ENCODE measurements around the gene FRMPD3.

FRMPD3 gene

DNA sequence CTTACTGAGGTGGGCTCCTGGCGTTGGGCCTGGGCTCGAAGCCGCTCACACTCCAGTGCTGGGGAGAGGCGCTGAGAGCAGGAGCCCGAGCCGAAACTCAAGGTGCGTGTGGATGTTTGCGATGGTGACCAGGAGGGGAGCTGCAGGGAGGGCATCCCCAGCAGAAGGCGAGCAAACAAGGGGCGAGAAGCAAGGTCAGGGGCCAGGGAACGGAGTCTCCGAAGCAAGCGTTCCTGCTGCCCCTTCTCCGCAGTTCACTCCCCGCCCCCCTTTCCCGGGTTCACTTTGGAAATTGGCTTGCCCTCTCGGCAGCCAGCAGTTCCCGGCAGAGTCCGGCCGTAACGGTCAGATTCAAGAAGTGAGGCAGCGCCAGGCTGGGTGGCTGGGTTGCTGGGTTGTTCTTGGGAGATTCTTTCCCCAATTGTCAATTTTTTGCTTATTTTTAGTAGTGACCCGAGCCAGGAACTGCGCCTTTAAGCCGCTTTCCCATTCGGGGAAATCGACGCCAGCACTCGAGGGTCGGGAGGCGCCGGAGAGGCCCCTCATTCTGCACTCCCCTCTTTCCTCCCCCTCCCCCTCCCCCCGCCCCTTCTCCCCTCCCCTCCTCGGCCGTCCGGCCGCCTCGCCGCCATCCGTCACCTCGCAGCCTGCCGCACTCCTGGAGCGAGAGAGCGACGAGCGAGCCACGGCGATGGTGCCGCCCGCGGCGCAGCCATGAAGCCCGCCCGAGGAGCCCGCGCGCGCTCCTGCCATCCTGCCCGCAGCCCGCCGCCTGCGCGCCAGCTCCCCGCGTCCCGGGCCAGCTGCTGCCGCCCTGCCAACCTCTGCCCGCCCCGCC, at the start of gene FRMPD3:
FRMPD3 (plus strand) TSS at position 655 of the 838 bp plus-strand sequence. CDS start 76,937 bp downstream, outside the sequence.
- peaks cover 35% of the 10 kb centered on the region for H3K4me1 Mint-ChIP-seq
- no peaks in the 10 kb centered on the region for H3K36me3 Mint-ChIP-seq
- no peak within 1 kb of the TSS for H3K27ac Mint-ChIP-seq
- ATAC-seq = no peak
- DNase-seq (ENCODE audit: low spot score in 2 of 2) = no peak
- H3K4me3 Mint-ChIP-seq = peak within 1 kb of the TSS; percentile 65
- no peaks in the 10 kb centered on the region for H3K9me3 Mint-ChIP-seq

DNA sequence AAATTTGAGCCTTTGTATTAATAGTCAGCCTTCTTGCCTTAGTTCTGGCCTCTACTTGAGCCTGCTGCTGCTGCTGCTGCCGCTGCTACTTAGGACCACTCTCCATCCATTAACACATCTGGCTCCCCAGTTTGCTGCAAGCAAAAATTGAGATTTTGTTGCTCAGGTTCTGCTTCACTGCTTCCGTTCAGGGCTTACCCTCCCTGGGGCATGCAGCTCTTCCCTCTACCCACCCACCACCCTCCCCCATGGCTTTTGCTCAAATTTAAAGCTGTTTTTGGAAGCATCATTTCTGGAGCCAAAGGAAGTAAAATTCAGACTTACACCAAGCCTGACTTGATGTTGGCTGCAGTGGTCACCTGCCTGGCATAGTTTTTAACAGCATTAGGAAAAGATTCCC, 28.9 kb upstream of the FRMPD3 start:
- ATAC-seq = no peak
- no peaks in the 10 kb centered on the region for H3K4me1 Mint-ChIP-seq
- no peak overlapping the region for H3K4me3 Mint-ChIP-seq
- H3K27ac Mint-ChIP-seq = no peak overlapping the region
- no peaks in the 10 kb centered on the region for H3K9me3 Mint-ChIP-seq
- H3K36me3 Mint-ChIP-seq = no peaks in the 10 kb centered on the region
- DNase-seq (ENCODE audit: low spot score in 2 of 2) = no peak

DNA sequence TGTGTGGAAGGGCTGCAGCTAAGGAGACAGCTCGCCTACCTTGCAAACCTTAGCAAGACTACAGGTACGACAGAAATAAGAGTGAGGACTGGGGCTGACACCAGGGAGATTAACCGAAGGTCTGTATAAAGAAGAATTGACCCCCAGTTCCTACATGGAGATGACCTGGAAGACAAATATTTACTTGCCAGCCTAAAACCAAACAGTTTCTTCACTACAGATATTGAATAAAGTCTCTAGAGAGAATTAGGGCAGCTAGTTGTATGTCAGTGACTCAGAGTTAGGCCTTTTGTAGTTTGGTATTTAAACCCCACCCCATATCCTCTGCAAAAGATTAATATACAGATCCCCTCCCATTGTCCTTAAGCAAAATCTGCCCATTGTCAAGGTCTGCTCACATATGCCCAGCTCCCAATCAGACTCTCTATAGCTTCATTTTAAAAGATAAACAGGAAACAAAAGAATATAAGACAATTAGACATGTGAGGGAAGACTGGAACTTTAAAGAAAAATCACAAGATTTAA, 28.1 kb upstream of the FRMPD3 start:
- Mint-ChIP-seq H3K4me1 (no peaks in the 10 kb centered on the region), H3K27ac (no peak overlapping the region), H3K9me3 (no peaks in the 10 kb centered on the region), H3K4me3 (no peak overlapping the region), H3K36me3 (no peaks in the 10 kb centered on the region)
- ATAC-seq (no peak), DNase-seq (ENCODE audit: low spot score in 2 of 2) (no peak)

DNA sequence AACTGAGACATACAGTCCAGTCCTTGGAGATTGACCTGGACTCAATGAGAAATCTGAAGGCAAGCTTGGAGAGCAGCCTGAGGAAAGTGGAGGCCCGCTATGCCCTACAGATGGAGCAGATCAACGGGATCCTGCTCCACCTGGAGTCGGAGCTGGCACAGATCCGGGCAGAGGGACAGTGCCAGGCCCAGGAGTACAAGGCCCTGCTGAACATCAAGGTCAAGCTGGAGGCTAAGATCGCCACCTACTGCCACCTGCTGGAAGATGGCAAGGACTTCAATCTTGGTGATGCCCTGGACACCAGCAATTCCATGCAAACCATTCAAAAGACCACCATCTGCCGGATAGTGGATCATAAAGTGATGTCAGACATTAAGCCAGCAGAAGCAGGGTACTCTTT, 20.4 kb upstream of the FRMPD3 start:
- H3K4me1 Mint-ChIP-seq = no peaks in the 10 kb centered on the region
- DNase-seq (ENCODE audit: low spot score in 2 of 2) (peak in 1 of 2 donors; percentile 49), ATAC-seq (no peak)
- no peak overlapping the region for H3K4me3 Mint-ChIP-seq
- no peaks in the 10 kb centered on the region for H3K36me3 Mint-ChIP-seq
- no peaks in the 10 kb centered on the region for H3K9me3 Mint-ChIP-seq
- no peak overlapping the region for H3K27ac Mint-ChIP-seq

DNA sequence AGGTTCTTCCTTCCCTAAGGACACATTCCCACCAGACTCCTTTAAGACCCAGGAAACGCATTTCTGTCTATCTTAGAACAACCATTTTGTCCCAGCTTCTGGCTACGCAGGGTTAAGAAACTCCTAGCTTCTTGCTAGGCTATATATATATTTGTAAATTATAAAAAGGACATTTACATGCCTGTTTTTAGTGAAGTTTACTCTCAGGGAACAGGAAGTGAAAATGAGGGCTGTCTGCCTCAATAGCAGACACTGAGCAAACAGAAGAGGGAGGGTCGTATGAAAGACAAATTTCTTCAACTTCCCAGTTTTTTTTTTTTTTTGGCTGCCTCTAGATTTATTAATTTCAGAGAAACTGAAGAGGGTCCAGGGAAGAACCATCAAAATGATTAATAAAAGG, 9.3 kb upstream of the FRMPD3 start:
- ATAC-seq (no peak), DNase-seq (ENCODE audit: low spot score in 2 of 2) (no peak)
- Mint-ChIP-seq H3K27ac (no peak overlapping the region), H3K4me3 (no peak overlapping the region), H3K36me3 (no peaks in the 10 kb centered on the region), H3K4me1 (no peaks in the 10 kb centered on the region), H3K9me3 (no peaks in the 10 kb centered on the region)

DNA sequence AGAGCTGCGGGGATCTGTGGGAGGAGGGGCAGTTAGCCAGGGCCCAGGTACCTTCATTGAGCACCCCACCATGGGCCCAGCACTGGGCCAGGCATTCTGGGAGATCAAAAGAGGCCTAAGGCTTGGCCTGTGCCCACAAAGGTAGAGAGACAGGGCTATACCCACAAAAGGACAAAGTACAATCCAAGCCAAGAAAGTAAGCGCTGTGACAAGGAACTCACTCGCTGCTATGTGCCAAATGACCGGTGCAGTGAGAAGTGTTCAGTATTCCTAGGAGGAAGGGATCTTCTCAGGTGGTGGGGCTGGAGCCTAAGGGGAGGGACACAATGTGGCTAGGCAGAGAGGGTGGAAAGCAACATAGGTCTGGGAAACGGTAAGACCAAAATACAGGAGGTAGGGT, 8.8 kb upstream of the FRMPD3 start:
- no peak overlapping the region for H3K27ac Mint-ChIP-seq

DNA sequence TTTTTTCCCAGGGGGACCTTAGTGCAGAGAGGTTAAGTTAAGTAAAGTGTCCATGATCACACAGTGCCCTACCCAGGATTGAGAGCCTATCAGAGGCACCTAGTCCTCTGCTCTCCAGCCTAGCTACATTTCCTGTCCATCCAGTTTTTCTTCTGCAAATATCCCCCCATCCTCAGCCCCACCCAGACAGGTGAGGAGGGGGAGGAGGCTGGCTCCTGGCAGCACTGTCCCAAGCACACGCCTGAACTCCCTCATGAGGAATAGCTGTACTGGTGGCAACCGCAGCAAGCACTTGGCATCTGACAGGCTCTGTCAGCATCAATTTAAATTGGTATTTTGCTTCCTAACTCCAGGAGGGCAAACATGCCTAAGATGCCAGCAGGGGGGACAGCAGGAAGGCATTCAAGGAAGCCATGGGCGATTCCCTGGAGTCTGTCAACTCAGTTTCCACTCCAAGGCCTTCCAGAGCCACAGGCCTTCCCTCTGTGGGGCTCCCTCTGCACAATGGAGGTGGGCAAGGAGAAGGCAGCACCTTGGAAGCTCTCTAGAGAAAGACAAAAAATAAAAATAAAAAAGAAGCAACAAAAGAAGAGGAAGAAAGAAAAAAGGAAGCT, 6.4 kb upstream of the FRMPD3 start:
- H3K36me3 Mint-ChIP-seq = no peaks in the 10 kb centered on the region
- DNase-seq (ENCODE audit: low spot score in 2 of 2) (no peak), ATAC-seq (no peak)
- H3K27ac Mint-ChIP-seq = no peak overlapping the region
- no peak overlapping the region for H3K4me3 Mint-ChIP-seq
- H3K4me1 Mint-ChIP-seq = no peaks in the 10 kb centered on the region
- no peaks in the 10 kb centered on the region for H3K9me3 Mint-ChIP-seq

More for the DNA sequence above, 8.8 kb upstream of the FRMPD3 start:
- H3K36me3 Mint-ChIP-seq = no peaks in the 10 kb centered on the region
- no peak overlapping the region for H3K4me3 Mint-ChIP-seq
- no peaks in the 10 kb centered on the region for H3K9me3 Mint-ChIP-seq
- DNase-seq (ENCODE audit: low spot score in 2 of 2) (no peak), ATAC-seq (no peak)
- H3K4me1 Mint-ChIP-seq = no peaks in the 10 kb centered on the region

DNA sequence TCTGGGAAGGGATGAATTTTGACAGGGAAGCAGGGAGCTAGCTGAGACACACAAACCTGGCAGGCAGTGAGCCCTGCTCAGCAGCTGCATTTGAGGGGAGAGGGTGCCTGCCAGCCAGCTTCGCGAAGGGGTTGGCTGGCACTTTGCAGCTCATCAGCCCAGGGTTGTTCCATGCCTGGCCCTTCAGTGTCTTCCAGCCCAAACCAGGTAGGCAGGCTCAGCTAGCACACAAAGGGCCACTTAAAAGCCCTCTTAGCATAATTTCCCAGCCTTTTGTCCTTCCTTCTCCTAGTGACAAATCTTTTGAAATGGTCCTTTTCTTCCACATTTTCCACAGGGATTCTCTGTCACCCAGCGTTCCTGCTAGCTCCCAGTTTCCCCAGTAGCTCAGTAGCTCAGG, 4.3 kb upstream of the FRMPD3 start:
- no peak overlapping the region for H3K4me3 Mint-ChIP-seq
- H3K9me3 Mint-ChIP-seq = no peaks in the 10 kb centered on the region
- H3K4me1 Mint-ChIP-seq = peaks cover 8% of the 10 kb centered on the region
- ATAC-seq (no peak), DNase-seq (ENCODE audit: low spot score in 2 of 2) (no peak)
- H3K36me3 Mint-ChIP-seq = no peaks in the 10 kb centered on the region
- H3K27ac Mint-ChIP-seq = no peak overlapping the region

DNA sequence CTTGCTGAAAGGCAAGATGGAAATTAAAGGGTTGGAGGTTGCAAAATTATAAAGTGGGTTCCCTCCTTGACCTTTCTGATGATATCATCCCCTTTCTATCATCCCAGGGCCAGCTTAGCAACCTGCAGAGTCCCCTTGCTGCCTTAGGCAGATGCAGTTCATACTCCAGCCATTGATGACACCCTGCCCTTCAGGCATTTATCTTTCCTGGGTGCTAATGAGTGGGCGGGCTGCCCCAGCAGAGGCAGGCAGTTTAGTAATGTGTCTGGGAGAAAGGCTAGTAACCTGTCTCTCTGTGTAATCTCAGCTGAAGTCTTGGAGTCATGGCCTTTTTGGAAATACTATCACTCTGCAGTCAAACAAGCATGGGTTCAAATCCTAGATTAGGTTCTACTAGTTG, 3.8 kb upstream of the FRMPD3 start:
- H3K9me3 Mint-ChIP-seq = no peaks in the 10 kb centered on the region
- H3K27ac Mint-ChIP-seq = no peak overlapping the region
- no peak overlapping the region for H3K4me3 Mint-ChIP-seq
- ATAC-seq = no peak
- DNase-seq (ENCODE audit: low spot score in 2 of 2) = no peak
- peaks cover 13% of the 10 kb centered on the region for H3K4me1 Mint-ChIP-seq
- no peaks in the 10 kb centered on the region for H3K36me3 Mint-ChIP-seq

DNA sequence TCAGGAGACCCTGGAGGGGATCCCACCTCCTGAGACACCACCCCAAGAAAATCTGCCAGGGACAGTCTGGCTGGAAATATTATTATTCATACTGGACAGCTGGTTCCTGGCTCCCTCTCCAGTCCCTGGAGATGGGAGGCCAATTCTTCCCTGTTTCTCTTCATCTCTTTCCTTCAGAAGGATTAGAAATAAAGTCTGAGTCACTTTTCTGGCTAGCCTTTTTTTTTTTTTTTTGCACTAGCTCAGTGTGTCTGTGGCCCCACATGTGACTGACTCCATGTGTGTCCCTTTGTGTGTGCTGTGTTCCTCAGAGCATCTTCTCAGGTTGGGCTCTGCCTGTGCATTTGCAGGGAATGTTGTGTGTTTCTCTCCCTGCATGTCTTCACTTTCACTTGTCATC, 1.8 kb upstream of the FRMPD3 start:
- no peak for ATAC-seq
- H3K9me3 Mint-ChIP-seq = no peaks in the 10 kb centered on the region
- H3K36me3 Mint-ChIP-seq = no peaks in the 10 kb centered on the region
- H3K4me1 Mint-ChIP-seq = peaks cover 33% of the 10 kb centered on the region
- H3K27ac Mint-ChIP-seq = no peak overlapping the region
- DNase-seq (ENCODE audit: low spot score in 2 of 2) = no peak
- H3K4me3 Mint-ChIP-seq = no peak overlapping the region

DNA sequence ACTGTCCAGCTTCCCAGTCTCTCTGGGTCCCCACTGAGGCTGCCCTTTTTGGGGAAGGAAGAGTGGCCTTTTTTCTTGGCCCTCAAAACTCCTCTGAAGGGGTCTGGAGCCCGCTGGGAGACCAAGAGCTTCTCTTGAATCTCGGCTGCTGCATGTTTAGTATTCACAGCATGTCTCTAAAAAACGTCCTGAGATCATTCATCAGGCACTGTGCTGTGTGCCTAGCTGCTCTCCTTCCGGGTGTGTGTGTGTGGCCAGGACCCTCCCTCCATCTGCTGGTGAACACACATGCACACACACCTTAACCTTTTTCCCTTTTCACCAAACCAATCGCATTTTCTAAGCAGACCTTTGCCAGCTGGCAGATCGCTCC, 841 bp upstream of the FRMPD3 start:
- Mint-ChIP-seq H3K4me3 (peak overlapping the region; percentile 65), H3K4me1 (peaks cover 35% of the 10 kb centered on the region), H3K9me3 (no peaks in the 10 kb centered on the region), H3K36me3 (no peaks in the 10 kb centered on the region), H3K27ac (no peak overlapping the region)
- ATAC-seq (no peak), DNase-seq (ENCODE audit: low spot score in 2 of 2) (no peak)

DNA sequence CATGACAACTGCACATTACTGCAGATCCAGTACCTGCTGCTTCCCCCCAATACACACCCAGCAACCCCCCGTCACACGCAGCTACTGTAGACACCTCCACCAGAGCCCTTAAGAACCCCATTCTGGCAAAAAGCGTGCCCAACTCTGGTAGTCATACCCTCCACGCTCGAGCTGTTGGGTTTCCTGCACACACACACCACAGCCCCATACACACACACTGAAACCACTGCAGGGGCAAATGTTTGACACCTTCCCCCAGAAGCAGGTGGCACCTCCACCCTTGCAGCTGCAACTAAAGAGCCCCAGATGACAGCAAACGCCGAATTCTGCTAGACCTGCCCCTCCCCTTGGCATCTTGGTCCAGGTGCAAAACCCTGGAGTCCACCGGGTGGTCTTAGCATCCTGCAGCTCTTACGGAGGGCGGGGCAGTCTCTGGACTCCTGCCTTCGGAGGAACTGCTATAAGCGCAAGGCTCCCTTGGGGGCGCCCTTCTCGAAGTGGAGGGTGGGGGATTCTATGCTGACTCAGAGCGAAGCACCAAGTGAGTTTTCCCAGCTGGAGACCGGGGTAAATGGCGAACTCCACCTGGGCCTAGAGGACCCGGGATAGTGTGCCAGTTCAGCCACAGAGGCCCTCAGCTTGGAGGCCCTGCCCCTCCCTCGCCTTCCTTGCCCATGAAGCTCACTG, 1.5 kb downstream of the FRMPD3 start:
- peak; percentile 66 for ATAC-seq
- Mint-ChIP-seq H3K36me3 (no peaks in the 10 kb centered on the region), H3K27ac (peak overlapping the region; percentile 12), H3K4me1 (peaks cover 35% of the 10 kb centered on the region), H3K4me3 (peak overlapping the region; percentile 65), H3K9me3 (no peaks in the 10 kb centered on the region)
- DNase-seq (ENCODE audit: low spot score in 2 of 2) = peak in 1 of 2 donors; percentile 54

DNA sequence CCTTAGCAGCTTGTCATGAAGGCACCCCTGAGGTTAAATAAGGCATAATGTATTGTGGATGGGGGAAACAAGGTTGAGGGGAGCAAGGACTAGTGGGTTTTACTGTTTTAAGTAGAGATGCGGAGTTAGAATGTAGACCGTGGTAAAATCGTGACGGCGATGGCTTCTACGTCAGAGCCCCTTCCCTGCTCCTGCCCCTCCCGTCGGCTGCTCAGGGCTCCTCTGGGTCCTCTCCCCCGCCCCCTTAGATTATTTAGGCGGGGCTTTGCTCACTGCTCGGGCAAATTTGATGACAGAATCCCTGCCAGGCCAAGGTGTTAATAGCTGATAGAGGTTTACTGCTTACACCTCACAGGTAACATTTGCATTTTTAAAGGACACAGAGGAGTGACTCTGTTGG, 2.3 kb downstream of the FRMPD3 start:
- H3K9me3 Mint-ChIP-seq = no peaks in the 10 kb centered on the region
- H3K36me3 Mint-ChIP-seq = no peaks in the 10 kb centered on the region
- ATAC-seq (no peak), DNase-seq (ENCODE audit: low spot score in 2 of 2) (no peak)
- no peak overlapping the region for H3K27ac Mint-ChIP-seq
- H3K4me1 Mint-ChIP-seq = peaks cover 35% of the 10 kb centered on the region
- peak overlapping the region; percentile 65 for H3K4me3 Mint-ChIP-seq

DNA sequence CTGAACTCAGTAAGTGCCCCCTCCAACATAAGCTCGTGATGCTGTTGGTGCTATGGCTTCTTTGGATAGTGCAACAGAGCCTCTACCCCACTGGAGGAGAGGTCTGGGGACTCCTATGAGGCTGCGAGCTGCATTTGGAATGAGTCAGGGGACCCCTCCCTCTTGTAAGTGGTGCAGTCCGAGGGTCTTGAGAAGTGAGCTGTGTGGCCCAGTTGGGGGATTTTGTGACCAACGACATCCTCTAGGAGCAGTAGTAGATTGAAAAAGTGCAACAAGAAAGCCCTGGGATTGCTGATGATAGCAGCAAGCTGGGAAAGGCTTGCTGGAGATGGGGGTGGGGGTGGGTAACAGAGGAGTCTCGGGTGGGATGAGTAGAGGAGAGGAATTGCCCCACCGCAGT, 3.1 kb downstream of the FRMPD3 start:
- Mint-ChIP-seq H3K4me1 (peaks cover 35% of the 10 kb centered on the region), H3K9me3 (no peaks in the 10 kb centered on the region), H3K36me3 (no peaks in the 10 kb centered on the region), H3K4me3 (no peak overlapping the region), H3K27ac (no peak overlapping the region)
- DNase-seq (ENCODE audit: low spot score in 2 of 2) (no peak), ATAC-seq (no peak)

DNA sequence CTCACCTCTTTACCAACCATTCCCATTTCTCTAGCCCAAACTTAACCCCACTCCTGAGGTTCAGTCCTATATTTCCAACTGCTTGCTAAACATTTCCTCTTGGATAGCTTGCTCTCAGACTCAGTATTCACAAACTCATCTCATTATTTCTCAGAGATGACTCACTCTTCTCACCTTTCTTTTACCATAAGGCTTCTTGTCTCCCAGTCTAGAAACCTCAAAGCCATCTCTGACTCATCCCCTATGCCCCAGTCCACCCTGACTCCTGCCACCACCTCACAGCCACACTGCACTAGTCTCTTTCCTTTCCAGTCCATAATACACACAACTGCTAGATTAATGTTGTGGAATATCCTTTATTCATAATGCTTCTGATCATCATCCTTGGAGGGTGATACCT, 4.8 kb downstream of the FRMPD3 start:
- ATAC-seq (peak; percentile 96), DNase-seq (ENCODE audit: low spot score in 2 of 2) (peak in 1 of 2 donors; percentile 56)
- Mint-ChIP-seq H3K4me1 (peaks cover 33% of the 10 kb centered on the region), H3K4me3 (no peak overlapping the region), H3K27ac (no peak overlapping the region), H3K9me3 (no peaks in the 10 kb centered on the region), H3K36me3 (no peaks in the 10 kb centered on the region)
